GM23248 (cell line): ENCODE results near the gene FAM222B.

Experiments
- EZH2 ChIP-seq: fragments of 200-600 bp; sonication (generic); IDR thresholded peaks from 2 replicates; pipeline ENCODE4 v1.6.1; 2018; ENCODE audit warnings: antibody characterized with exemption, mild to moderate bottlenecking; ENCODE audit not compliant: insufficient read depth, poor library complexity, severe bottlenecking
- EZH2phosphoT487 ChIP-seq: fragments of 200-600 bp; sonication (generic); IDR thresholded peaks from 2 replicates; pipeline ENCODE4 v1.6.1; 2018; ENCODE audit warnings: antibody characterized with exemption, moderate library complexity, mild to moderate bottlenecking, low read depth; ENCODE audit not compliant: insufficient read depth

- TF ChIP-seq EZH2: no peak
- TF ChIP-seq EZH2phosphoT487: no peak
These were observed 119.3 kb downstream of the FAM222B start for GRCh38 chr17:28723159-28723835.
